Suppressor macrophage treated with lipopolysaccharide for 1 hour (primary cell): ENCODE data around the gene KCTD19.
A peak's percentile ranks its signal among the peaks of the same experiment; 100 is the strongest.

Source experiments
- DNase-seq, 3 donors: peaks; one replicate each; pipeline ENCODE4 v3.0.0-alpha.2; 2020 to 2022

Gene KCTD19

DNA sequence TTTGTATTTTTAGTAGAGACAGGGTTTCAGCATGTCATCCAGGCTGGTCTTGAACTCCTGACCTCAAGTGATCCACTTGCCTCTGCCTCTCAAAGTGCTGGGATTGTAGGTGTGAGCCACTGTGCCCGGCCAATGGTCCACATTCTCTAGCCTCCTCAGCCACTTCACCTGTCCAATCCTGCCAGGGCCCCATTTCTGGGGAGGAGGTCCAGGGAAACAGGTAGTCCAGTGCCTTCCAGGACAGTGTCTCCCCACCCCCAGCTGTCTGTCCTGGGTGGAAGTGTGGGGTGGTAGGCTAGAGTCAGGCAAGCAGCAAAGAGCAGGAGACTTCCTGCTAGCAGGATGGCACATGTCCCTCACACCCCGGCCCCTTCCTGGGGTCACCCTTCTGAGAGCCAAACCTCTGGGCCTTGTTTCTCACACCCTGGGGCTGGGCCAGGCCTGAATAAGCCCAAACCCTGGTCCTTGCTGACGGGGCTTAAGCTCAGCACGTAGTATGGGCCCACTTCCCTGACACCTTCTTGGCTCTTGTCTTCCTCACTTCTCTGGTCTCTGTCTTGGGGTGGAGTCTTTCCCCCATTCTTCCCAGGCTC is 84.3 kb downstream of the KCTD19 start:
- DNase-seq, result no peak

DNA sequence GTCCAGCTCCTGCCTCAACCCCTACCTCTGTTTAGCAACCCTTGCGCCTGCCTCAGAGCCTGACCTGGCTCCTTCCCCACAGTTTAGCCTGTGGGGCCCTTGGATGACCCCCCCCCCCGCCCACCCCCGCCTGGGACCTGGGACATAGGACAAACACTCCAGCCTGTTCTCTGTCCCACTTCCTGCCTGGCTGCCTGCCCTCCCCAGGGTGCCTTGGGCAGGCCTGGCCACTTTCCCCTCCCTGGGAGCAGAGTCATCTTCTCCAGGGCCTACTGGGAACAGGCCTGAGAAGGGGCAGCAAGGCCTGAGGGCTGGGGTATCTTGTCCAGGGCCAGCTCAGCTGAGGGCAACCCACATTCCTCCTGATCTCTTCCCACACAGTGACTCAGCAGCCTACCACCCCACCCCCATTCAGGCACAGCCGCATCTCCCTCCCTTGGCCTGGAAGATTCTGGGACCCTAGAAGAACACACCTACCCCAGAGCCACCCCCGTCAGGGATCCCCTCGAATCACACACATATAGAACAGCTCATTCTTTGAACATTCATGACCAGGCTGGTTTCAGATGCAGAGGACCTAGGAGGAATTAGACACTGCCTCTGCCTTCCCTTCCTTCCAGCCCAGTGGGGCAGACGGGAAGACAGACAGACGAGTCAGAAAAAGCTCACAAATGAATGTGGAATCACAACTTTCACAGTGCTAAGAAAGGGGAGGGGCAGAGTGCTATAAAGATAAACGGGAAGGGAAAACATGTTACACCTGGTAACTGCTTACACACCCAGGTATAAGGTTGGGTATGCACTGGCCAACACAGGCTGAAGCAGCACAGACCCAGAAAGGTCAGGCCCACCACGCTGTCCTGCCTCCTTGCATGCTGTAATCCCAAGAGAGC is 85.3 kb downstream of the KCTD19 start:
- peak; percentile 58 to 69 (median 68) for DNase-seq

DNA sequence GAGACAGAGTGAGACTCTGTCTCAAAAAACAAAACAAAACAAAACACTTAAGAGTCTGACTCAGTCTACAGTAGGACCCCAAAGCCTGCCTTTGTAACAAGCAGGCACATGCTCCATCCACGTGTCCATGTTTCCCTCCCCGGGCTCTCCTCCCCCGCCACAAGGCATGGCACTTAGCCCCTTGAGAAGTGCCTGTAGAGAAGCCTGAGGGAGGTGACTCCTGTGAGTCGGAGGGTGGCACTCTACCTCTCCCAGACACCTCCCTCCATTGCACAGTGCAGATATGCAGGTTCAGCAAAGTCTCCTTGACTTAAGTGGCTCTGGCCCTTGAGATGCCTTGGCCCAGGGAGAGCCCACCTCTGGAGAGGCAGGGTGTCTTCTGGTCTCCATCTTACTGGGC is 86.0 kb downstream of the KCTD19 start:
- no peak for DNase-seq
